Stimulated activated naive CD8-positive, alpha-beta T cell treated with anti-CD3 and anti-CD28 coated beads, Interleukin-15, amount 100 ng/mL, for 72 hours (primary cell): ENCODE measurements around the gene IRF2.

Experiments used
- ATAC-seq: fragments of 150-1000 bp; cut with Tn5 transposase; 2 replicates; pipeline ENCODE4 v1.10.0; 2021; ENCODE audit warnings: mild to moderate bottlenecking, moderate library complexity
- DNase-seq, 2 donors: peaks; one replicate each; pipeline ENCODE4 v3.0.0; 2021 to 2022
- H3K27ac Mint-ChIP-seq, 2 donors: one replicate each; pipeline ENCODE4 v1.8.0; 2022; ENCODE audit warnings: mild to moderate bottlenecking in 2 of 2, mixed read lengths in 2 of 2, moderate library complexity in 2 of 2
- H3K27me3 Mint-ChIP-seq: one replicate; pipeline ENCODE4 v1.8.0; 2022; ENCODE audit warnings: mixed read lengths
- H3K4me1 Mint-ChIP-seq: one replicate; pipeline ENCODE4 v1.8.0; 2022; ENCODE audit warnings: mild to moderate bottlenecking, mixed read lengths
- H3K4me3 Mint-ChIP-seq, 2 donors: one replicate each; pipeline ENCODE4 v1.8.0; 2022; ENCODE audit warnings: mild to moderate bottlenecking in 2 of 2, mixed read lengths in 2 of 2, moderate library complexity in 1 of 2
- H3K9me3 Mint-ChIP-seq, 2 donors: one replicate each; pipeline ENCODE4 v1.8.0; 2022; ENCODE audit warnings: mixed read lengths in 2 of 2

The IRF2 gene

DNA sequence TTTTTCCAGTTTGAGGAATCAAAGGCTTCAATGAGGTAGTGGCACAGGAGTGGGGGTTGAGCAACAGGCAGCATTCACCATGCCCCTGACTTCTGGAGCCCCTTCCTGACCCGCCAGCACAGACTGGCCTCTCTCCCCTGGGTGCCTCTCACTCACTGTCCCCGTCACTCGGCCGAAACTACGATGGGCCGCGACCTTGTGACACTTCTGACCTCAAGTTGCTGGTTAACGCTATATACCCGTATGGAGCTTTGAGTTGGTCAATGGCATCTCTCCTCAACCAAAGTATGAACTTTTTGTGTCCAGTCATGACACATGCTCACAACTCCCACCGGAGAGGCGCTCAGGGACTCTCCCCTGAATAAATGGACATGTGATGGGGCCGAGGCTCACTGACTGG, 72.1 kb downstream of the IRF2 start:
- DNase-seq (no peak), ATAC-seq (no peak)
- H3K9me3 Mint-ChIP-seq, result no peaks in the 10 kb centered on the region
- H3K27me3 Mint-ChIP-seq, result no peaks in the 10 kb centered on the region
- peak overlapping the region; percentile 49 to 81 for H3K27ac Mint-ChIP-seq
- peaks cover 50% of the 10 kb centered on the region for H3K4me1 Mint-ChIP-seq
- H3K4me3 Mint-ChIP-seq, result no peak overlapping the region

GRCh38 chr4:184401397-184402171, 72.8 kb downstream of the IRF2 start:
- DNase-seq (no peak), ATAC-seq (no peak)
- H3K4me1 Mint-ChIP-seq, result peaks cover 55% of the 10 kb centered on the region
- no peaks in the 10 kb centered on the region for H3K27me3 Mint-ChIP-seq
- H3K27ac Mint-ChIP-seq, result no peak overlapping the region
- H3K4me3 Mint-ChIP-seq, result no peak overlapping the region
- H3K9me3 Mint-ChIP-seq, result no peaks in the 10 kb centered on the region

GRCh38 chr4:184400891-184401290, 73.5 kb downstream of the IRF2 start:
- Mint-ChIP-seq H3K27me3 (no peaks in the 10 kb centered on the region), H3K9me3 (no peaks in the 10 kb centered on the region), H3K27ac (peak overlapping the region in 1 of 2 donors; percentile 78), H3K4me1 (peaks cover 58% of the 10 kb centered on the region), H3K4me3 (no peak overlapping the region)
- no peak for DNase-seq
- ATAC-seq, result no peak

DNA sequence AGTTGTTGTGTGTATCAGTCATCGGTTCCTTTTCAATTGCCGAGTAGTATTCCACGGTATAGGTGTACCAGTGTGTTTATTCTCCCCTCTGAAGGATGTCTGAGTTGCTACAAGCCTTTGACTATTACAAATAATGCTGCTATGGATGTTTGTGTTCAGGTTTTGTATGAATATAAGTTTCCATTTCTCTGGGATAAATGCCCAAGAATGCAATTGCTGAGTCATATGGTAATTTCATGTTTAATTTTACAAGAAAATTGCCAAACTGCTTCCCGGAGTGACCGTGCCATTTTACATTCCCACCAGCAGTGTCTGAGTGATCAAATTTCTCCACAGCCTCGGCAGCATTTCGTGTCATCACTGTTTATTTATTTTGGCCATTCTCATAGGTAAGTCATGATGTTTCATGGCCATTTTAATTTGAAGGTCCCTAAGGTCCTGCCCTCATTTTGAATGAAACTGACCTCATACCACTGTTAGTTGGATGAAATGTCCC, 73.9 kb downstream of the IRF2 start:
- ATAC-seq (no peak), DNase-seq (no peak)
- Mint-ChIP-seq H3K27me3 (no peaks in the 10 kb centered on the region), H3K4me3 (no peak overlapping the region), H3K4me1 (peaks cover 59% of the 10 kb centered on the region), H3K9me3 (no peaks in the 10 kb centered on the region), H3K27ac (no peak overlapping the region)

- Mint-ChIP-seq H3K27me3 (no peaks in the 10 kb centered on the region), H3K9me3 (no peaks in the 10 kb centered on the region), H3K27ac (no peak overlapping the region), H3K4me3 (no peak overlapping the region), H3K4me1 (peaks cover 56% of the 10 kb centered on the region)
- ATAC-seq (no peak), DNase-seq (no peak)
Observed at GRCh38 chr4:184399512-184399908, 74.8 kb downstream of the IRF2 start.

DNA sequence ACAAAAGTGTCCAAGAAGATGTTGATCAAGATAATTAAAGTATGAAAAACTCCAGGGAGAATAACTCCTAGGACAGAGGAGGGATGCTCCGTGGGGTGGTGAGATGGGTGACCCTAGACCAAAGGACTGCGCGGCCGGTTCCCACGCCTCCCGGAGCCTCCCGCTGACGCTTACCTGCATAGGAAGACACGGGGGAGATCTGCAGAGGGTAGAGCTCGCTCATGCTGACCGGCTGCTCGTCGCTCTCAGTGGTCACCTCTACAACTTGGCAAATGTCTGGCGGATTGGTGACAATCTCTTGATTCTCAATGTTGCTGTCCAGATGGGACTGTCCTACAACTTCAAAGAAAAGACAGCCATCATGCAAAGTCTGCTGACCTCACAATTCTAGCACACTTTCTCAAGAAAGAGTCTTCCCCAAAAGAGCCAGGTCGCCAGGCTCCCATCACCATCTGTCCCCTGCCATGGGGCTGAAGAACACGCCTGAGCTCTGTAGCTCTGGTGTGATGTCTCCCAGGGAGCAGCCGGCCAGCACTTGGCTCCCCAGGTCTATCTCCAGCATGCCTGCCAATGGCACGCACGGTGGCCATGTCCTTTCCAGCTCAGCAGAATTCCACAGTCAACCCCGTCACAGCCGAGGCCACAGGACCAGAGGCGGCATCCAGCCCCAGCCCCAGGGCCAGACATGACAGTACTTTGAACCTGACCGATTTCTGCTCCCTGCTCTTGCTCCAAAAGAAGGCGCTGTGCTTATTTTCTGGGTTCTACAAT, 75.4 kb downstream of the IRF2 start:
- no peaks in the 10 kb centered on the region for H3K9me3 Mint-ChIP-seq
- no peak for ATAC-seq
- peaks cover 57% of the 10 kb centered on the region for H3K4me1 Mint-ChIP-seq
- DNase-seq, result no peak
- H3K4me3 Mint-ChIP-seq, result no peak overlapping the region
- H3K27me3 Mint-ChIP-seq, result no peaks in the 10 kb centered on the region
- peak overlapping the region in 1 of 2 donors; percentile 83 for H3K27ac Mint-ChIP-seq

DNA sequence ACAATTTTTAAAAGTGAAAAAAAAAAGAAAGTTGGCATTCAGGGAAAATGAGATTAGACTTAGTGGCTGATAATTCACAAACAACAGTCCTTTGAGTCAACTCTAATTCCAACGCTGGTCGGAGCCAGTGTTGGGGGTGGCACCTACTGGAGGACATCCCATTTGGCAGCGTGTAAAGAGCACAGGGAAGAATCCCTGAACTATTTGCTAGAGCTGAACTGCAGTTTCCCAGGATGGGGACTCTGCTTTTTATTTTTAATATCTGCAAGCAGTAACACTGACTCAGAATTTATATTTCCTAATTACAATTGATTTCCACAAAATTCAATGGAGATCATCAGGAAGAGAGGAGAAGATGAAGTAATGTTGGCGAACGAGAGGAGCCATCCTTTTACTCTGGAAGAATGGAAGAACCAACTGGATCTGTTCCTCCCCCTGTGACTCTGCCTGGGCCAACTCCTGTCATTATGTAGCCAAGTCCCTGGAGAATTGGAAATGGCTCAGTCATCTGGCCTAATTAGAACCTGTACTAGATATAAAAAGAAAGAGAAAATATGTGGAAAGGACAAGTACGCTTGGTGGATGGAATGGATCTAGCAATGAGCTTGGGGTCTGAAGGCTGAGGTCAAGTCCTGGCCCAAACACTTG, 76.7 kb downstream of the IRF2 start:
- DNase-seq (no peak), ATAC-seq (no peak)
- Mint-ChIP-seq H3K27me3 (no peaks in the 10 kb centered on the region), H3K9me3 (no peaks in the 10 kb centered on the region), H3K4me1 (peaks cover 45% of the 10 kb centered on the region), H3K27ac (peak overlapping the region in 1 of 2 donors; percentile 71), H3K4me3 (no peak overlapping the region)

DNA sequence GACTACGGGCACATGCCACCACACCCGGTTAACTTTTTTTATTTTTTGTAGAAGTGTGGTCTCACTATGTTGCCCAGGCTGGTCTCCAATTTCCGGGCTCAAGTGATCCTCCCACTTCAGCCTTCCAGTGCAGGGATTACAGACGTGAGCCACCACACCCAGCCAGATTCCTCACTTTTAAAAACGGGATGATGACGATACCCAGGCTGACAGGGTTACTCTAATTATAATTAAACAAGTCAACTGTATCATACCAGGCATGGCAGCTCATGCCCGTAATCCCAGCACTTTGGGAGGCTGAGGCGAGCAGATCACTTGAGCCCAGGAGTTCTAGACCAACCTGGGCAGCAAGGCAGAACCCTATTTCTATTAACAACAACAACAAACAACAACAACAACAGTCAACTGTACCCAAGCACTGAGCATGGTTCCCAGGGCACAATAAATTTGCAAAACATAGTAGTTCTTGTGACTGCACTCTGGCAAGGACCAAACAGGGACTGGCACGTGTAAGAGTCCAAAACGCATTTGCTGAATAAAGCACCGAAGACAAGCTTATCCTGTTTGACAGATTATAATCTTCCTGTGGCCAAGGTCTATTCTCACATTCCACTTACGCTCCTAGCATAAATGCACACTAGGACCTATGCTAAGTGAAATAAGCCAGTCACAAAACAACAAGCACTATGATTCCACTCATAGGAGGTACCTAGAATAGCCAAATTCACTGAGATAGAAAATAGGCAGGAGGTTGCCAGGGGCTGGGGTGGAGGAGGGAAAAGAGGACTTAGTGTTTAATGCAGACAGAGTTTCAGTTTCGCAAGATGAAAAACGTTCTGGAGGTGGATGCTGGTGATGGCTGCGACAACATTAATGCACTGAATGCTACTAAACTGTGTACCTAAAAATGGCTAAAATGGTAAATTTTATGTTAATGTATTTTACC, 77.5 kb downstream of the IRF2 start:
- no peak overlapping the region for H3K4me3 Mint-ChIP-seq
- H3K4me1 Mint-ChIP-seq, result peaks cover 42% of the 10 kb centered on the region
- ATAC-seq (no peak), DNase-seq (no peak)
- H3K9me3 Mint-ChIP-seq, result no peaks in the 10 kb centered on the region
- H3K27ac Mint-ChIP-seq, result peak overlapping the region in 1 of 2 donors; percentile 61
- H3K27me3 Mint-ChIP-seq, result no peaks in the 10 kb centered on the region

DNA sequence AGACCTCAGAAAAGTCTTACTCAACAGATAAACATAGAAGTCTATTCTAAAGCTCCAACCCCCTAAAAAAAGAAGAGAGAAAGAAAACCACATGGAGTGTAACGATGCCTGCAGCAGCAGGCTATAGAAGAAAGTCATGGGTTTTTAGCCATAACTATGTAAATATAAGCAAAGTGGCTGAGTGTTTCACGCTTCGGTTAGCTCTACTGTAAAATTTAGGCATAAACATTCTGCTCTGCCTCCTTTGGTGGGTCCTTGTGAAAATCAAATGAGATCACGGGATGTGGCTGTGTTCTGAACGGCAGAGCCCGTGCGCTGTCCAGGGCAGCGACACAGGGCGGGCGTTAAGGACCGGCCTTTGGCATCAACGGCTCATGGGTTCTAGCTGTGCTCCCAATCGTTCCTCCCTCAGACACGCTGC, 78.4 kb downstream of the IRF2 start:
- Mint-ChIP-seq H3K27ac (no peak overlapping the region), H3K4me3 (no peak overlapping the region), H3K27me3 (no peaks in the 10 kb centered on the region), H3K9me3 (no peaks in the 10 kb centered on the region), H3K4me1 (peaks cover 38% of the 10 kb centered on the region)
- no peak for ATAC-seq
- no peak for DNase-seq

- Mint-ChIP-seq H3K4me1 (peaks cover 33% of the 10 kb centered on the region), H3K4me3 (no peak overlapping the region)
Observed at GRCh38 chr4:184395451-184395917, 78.9 kb downstream of the IRF2 start.

GRCh38 chr4:184392748-184393559, 81.4 kb downstream of the IRF2 start:
- peaks cover 29% of the 10 kb centered on the region for H3K4me1 Mint-ChIP-seq
- no peaks in the 10 kb centered on the region for H3K27me3 Mint-ChIP-seq
- ATAC-seq (no peak), DNase-seq (no peak)
- H3K27ac Mint-ChIP-seq, result no peak overlapping the region
- no peaks in the 10 kb centered on the region for H3K9me3 Mint-ChIP-seq
- H3K4me3 Mint-ChIP-seq, result no peak overlapping the region

More at GRCh38 chr4:184395451-184395917, 78.9 kb downstream of the IRF2 start:
- Mint-ChIP-seq H3K9me3 (no peaks in the 10 kb centered on the region), H3K27me3 (no peaks in the 10 kb centered on the region), H3K27ac (no peak overlapping the region)
- DNase-seq, result no peak
- ATAC-seq, result no peak

DNA sequence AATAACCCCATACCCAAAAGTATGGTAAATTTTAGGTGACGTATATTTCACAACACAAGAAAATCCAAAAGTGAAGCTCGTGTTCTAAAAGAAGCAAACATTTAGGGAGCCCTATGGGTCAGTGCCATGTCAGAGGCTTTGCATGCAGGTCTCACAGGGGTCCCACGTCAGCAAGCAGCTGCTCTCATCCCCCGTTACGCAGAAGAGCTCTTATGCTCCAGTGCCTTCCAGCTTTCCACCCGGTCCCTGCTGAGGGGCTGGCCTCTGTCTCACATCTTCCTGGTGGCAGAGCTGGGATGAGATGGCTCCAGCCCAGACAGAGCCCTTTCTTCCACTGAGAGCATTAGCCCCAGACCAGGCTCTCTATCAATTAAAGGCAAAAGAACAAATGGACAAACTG, 82.0 kb downstream of the IRF2 start:
- no peak for ATAC-seq
- Mint-ChIP-seq H3K4me3 (no peak overlapping the region), H3K4me1 (peaks cover 23% of the 10 kb centered on the region), H3K27me3 (no peaks in the 10 kb centered on the region), H3K27ac (peak overlapping the region; percentile 29 to 51), H3K9me3 (no peaks in the 10 kb centered on the region)
- DNase-seq, result no peak

GRCh38 chr4:184389978-184390900, 84.1 kb downstream of the IRF2 start:
- H3K27ac Mint-ChIP-seq, result peak overlapping the region in 1 of 2 donors; percentile 23
- DNase-seq (no peak), ATAC-seq (no peak)
- H3K9me3 Mint-ChIP-seq, result no peaks in the 10 kb centered on the region
- peaks cover 31% of the 10 kb centered on the region for H3K4me1 Mint-ChIP-seq
- H3K4me3 Mint-ChIP-seq, result no peak overlapping the region
- no peaks in the 10 kb centered on the region for H3K27me3 Mint-ChIP-seq
